SK-N-SH (cell line): ENCODE measurements around the gene C2CD4D. TPM values are rescaled to one million over a fixed set of nuclear protein-coding genes. Genes with fewer than 3 reads are reported as not detected.

Experiments
- CTCF ChIA-PET: fragments of 300-600, 350-600 bp; formaldehyde crosslinking; extraction: SDS; loops from one replicate; lab custom pipeline; 2021; lab: Yijun Ruan, JAX
- POLR2A ChIA-PET: fragments of 350-600 bp; sonication (Branson Sonifier 250); formaldehyde crosslinking; extraction: SDS; loops from one replicate; lab custom pipeline; 2020; ENCODE audit warnings: antibody characterized with exemption, inconsistent platforms; lab: Yijun Ruan, JAX
- DNase-seq: peaks from one replicate; pipeline ENCODE4 v3.0.0; 2012
- H2AFZ ChIP-seq: fragments of 200-600 bp; sonication (generic); 2 replicates; pipeline ENCODE4 v1.8.1; 2016; ENCODE audit warnings: antibody characterized with exemption, mild to moderate bottlenecking, low read depth
- H3F3A ChIP-seq: fragments of 200-600 bp; sonication (generic); replicated peaks from 2 replicates; pipeline ENCODE3; 2016; ENCODE audit warnings: antibody characterized with exemption, mild to moderate bottlenecking; ENCODE audit not compliant: insufficient read depth
- H3K27ac ChIP-seq, 2 experiments: fragments of 200-500 bp in 1 of 2; fragments of 200-600 bp in 1 of 2; sonication (Bioruptor generic) in 1 of 2; sonication (generic), shearing (Covaris generic) in 1 of 2; 2 replicates each; pipeline versions ENCODE4 v1.5.1 to v1.6.1; 2014 to 2016; ENCODE audit warnings: low read depth in 2 of 2, inconsistent platforms in 1 of 2, low read length in 1 of 2, mild to moderate bottlenecking in 1 of 2, mixed read lengths in 1 of 2
- H3K27me3 ChIP-seq: fragments of 200-600 bp; sonication (generic), shearing (Covaris generic); 2 replicates; pipeline ENCODE4 v1.6.1; 2016; ENCODE audit warnings: mixed run types; ENCODE audit not compliant: insufficient read depth
- H3K36me3 ChIP-seq, 2 experiments: fragments of 200-500 bp in 1 of 2; fragments of 200-600 bp in 1 of 2; sonication (Bioruptor generic) in 1 of 2; sonication (generic) in 1 of 2; replicated peaks in 1 of 2; 2 replicates each; pipeline versions ENCODE3 to v1.5.1; 2014 to 2016; ENCODE audit warnings: low read length in 1 of 2, mild to moderate bottlenecking in 1 of 2; ENCODE audit not compliant: insufficient read depth in 2 of 2, control insufficient read depth in 1 of 2
- H3K4me1 ChIP-seq, 2 experiments: fragments of 200-500 bp in 1 of 2; fragments of 200-600 bp in 1 of 2; sonication (Bioruptor generic) in 1 of 2; sonication (generic), shearing (Covaris generic) in 1 of 2; 2 replicates each; pipeline versions ENCODE4 v1.5.1 to v1.6.1; 2014 to 2016; ENCODE audit warnings: low read depth in 1 of 2, low read length in 1 of 2, mixed run types in 1 of 2; ENCODE audit not compliant: insufficient read depth in 2 of 2, control insufficient read depth in 1 of 2
- H3K4me2 ChIP-seq: fragments of 200-600 bp; sonication (generic), shearing (Covaris generic); 2 replicates; pipeline ENCODE4 v1.6.1; 2017; ENCODE audit warnings: mixed run types
- H3K4me3 ChIP-seq, 2 experiments: fragments of 200-500 bp in 1 of 2; fragments of 200-600 bp in 1 of 2; sonication (Bioruptor generic) in 1 of 2; sonication (generic), shearing (Covaris generic) in 1 of 2; 2 replicates each; pipeline versions ENCODE4 v1.5.1 to v1.8.1; 2014 to 2016; ENCODE audit warnings: low read depth in 2 of 2, inconsistent platforms in 1 of 2, low read length in 1 of 2, mild to moderate bottlenecking in 1 of 2, mixed read lengths in 1 of 2, moderate library complexity in 1 of 2
- H3K79me2 ChIP-seq: fragments of 200-600 bp; sonication (generic); 2 replicates; pipeline ENCODE4 v1.8.1; 2017; ENCODE audit warnings: mild to moderate bottlenecking; ENCODE audit not compliant: insufficient read depth
- H3K9ac ChIP-seq: fragments of 200-600 bp; sonication (generic); 2 replicates; pipeline ENCODE4 v1.6.1; 2017; ENCODE audit warnings: mixed run types
- H3K9me2 ChIP-seq: fragments of 200-600 bp; sonication (generic); 2 replicates; pipeline ENCODE4 v1.6.1; 2017; ENCODE audit warnings: mixed run types
- H3K9me3 ChIP-seq: fragments of 200-600 bp; sonication (generic); 2 replicates; pipeline ENCODE4 v1.6.1; 2017; ENCODE audit warnings: mixed run types, mild to moderate bottlenecking, moderate library complexity
- H4K20me1 ChIP-seq: fragments of 200-600 bp; sonication (generic); 2 replicates; pipeline ENCODE4 v1.6.1; 2017; ENCODE audit warnings: mild to moderate bottlenecking, mixed run types; ENCODE audit not compliant: insufficient read depth
- CHD2 ChIP-seq: fragments of 150-350 bp; IDR thresholded peaks from 2 replicates; pipeline ENCODE4 v1.6.1; 2018; ENCODE audit warnings: low read length; ENCODE audit not compliant: partially characterized antibody
- CTCF ChIP-seq: fragments of 200-600 bp; sonication (generic); IDR thresholded peaks from 2 replicates; pipeline ENCODE4 v1.6.1; 2017; ENCODE audit warnings: antibody characterized with exemption, mild to moderate bottlenecking, moderate library complexity
- ELF1 ChIP-seq: IDR thresholded peaks from 2 replicates; pipeline ENCODE4 v1.4.0; 2012
- EP300 ChIP-seq, 2 experiments: IDR thresholded peaks; 2 replicates each; pipeline versions ENCODE4 v1.4.0 to v1.6.1; 2012; ENCODE audit warnings: borderline replicate concordance in 1 of 2, low read depth in 1 of 2, low read length in 1 of 2
- EZH2phosphoT487 ChIP-seq: fragments of 200-600 bp; sonication (generic); IDR thresholded peaks from 2 replicates; pipeline ENCODE4 v1.6.1; 2017; ENCODE audit warnings: low read depth, mixed run types, mild to moderate bottlenecking, antibody characterized with exemption, moderate library complexity, borderline replicate concordance
- FOSL2 ChIP-seq: IDR thresholded peaks from 2 replicates; pipeline ENCODE4 v1.4.0; 2012; ENCODE audit warnings: low read depth, mild to moderate bottlenecking, moderate library complexity, borderline replicate concordance
- FOXM1 ChIP-seq: IDR thresholded peaks from 2 replicates; pipeline ENCODE4 v1.4.0; 2012; ENCODE audit warnings: low read depth, mild to moderate bottlenecking
- GABPA ChIP-seq: IDR thresholded peaks from 2 replicates; pipeline ENCODE4 v1.4.0; 2012; ENCODE audit warnings: low read depth, mild to moderate bottlenecking
- MEF2A ChIP-seq: IDR thresholded peaks from 2 replicates; pipeline ENCODE4 v1.4.0; 2012; ENCODE audit warnings: low read depth, borderline replicate concordance
- NFIC ChIP-seq: IDR thresholded peaks from 2 replicates; pipeline ENCODE4 v1.4.0; 2012; ENCODE audit warnings: borderline replicate concordance
- PBX3 ChIP-seq: IDR thresholded peaks from 2 replicates; pipeline ENCODE4; 2012
- POLR2AphosphoS5 ChIP-seq: IDR thresholded peaks from 2 replicates; pipeline ENCODE4 v1.6.1; 2012; ENCODE audit warnings: low read depth, low read length
- REST ChIP-seq: IDR thresholded peaks from 2 replicates; pipeline ENCODE4 v1.6.1; 2012; ENCODE audit warnings: mild to moderate bottlenecking, low read depth, low read length, moderate library complexity
- RFX5 ChIP-seq: IDR thresholded peaks from 2 replicates; pipeline ENCODE4 v1.6.1; 2012; ENCODE audit warnings: mild to moderate bottlenecking, improper control_type of control experiment, low read length
- RXRA ChIP-seq: IDR thresholded peaks from 2 replicates; pipeline ENCODE4 v1.4.0; 2012; ENCODE audit warnings: low read depth, mild to moderate bottlenecking, borderline replicate concordance
- TEAD4 ChIP-seq: IDR thresholded peaks from 2 replicates; pipeline ENCODE4 v1.4.0; 2012; ENCODE audit warnings: mild to moderate bottlenecking, borderline replicate concordance; ENCODE audit not compliant: insufficient read depth
- YY1 ChIP-seq: IDR thresholded peaks from 2 replicates; pipeline ENCODE4 v1.4.0; 2012; ENCODE audit warnings: low read depth, mild to moderate bottlenecking
- WGBS: methylation state at CpG from one replicate; pipeline ENCODE4 v1.1.6; 2017; ENCODE audit warnings: low lambda C conversion rate; 5-methylcytosine and 5-hydroxymethylcytosine counted together
- polyA plus RNA-seq, 3 experiments: library from polyadenylated mRNA; depleted of rRNA; stranded (reverse); fragments of >200 nt; gene quantifications; 2 replicates each; pipeline ENCODE4 v1.2.3, GENCODE V29; 2012
- TF ChIP-seq, protein P1 (sequence below): IDR thresholded peaks from 2 replicates; pipeline ENCODE4 v1.4.0; 2012; ENCODE audit warnings: low read depth, borderline replicate concordance

Gene C2CD4D
- polyA plus RNA-seq, 1 of the 3 experiments (the other 2 are of a cell fraction) = not detected

DNA sequence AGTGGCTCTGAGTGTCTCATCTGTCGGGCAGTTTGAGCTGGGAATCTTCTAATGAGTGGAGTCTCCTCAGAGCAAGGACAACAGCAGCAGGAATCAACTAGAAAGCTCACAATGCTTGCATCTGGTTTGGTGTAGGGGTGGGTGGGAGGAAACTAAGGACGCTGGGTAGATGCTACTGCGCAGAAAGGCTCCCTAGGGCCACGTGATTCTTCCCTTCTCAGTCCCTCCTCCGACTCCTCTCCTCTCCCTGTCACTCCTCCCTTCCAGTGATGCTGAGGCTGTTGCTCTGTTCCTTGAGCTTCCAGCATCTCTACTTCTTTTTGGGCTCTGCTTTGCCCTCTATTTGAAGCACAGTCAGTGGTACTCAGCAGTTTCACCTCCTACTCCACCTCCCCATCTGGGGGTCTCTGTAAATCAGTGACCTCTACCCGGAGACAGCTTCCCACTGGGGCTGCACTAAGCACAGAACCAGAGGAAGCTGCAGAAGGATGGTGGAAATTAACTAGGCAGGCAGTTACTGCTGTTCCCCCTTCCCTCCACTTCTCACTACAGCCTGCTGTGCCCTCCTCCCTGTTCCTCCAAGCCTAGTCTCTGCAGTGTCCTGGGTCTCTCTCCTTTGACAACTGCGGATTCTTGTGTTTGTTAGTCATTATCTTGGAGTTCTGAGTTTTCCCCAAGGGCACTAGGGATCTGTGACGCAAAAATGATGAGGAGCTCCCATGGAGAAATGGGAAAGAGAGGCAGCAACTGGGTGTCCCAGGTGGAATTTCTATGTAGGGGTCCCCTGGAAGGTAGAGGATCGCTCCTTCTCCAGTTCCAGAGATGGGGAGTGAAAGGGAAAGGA, 40.2 kb downstream of the C2CD4D start:
- Histone ChIP-seq H3F3A (no peaks in the 10 kb centered on the region), H3K9me3 (no peaks in the 10 kb centered on the region), H4K20me1 (no peaks in the 10 kb centered on the region), H3K27ac (no peak overlapping the region), H3K79me2 (no peaks in the 10 kb centered on the region), H3K9me2 (no peaks in the 10 kb centered on the region), H3K9ac (no peak overlapping the region), H3K4me2 (no peak overlapping the region), H3K27me3 (peaks cover 33% of the 10 kb centered on the region), H3K4me3 (no peak overlapping the region), H2AFZ (no peak overlapping the region), H3K4me1 (peaks cover 0 to 32% of the 10 kb centered on the region in 2 experiments; a peak in 2 of 4 replicates), H3K36me3 (no peaks in the 10 kb centered on the region)
- ChIA-PET POLR2A (no interaction called here), CTCF (interaction anchor here (0.6 to 2.3 kb wide), 6 partner anchors 8 to 37 kb away, joined by 3 to 8 read pairs (median 4); partner anchors contain the start of gene TDRKH)
- WGBS = 48% methylated on average over 9 of the region's 9 CpGs
- TF ChIP-seq ELF1 (no peak), CTCF (no peak), RFX5 (no peak), REST (no peak), NFIC (no peak), YY1 (no peak), POLR2AphosphoS5 (no peak), FOXM1 (no peak), GABPA (no peak), CHD2 (no peak), MEF2A (no peak), FOSL2 (no peak), TEAD4 (no peak), EP300 (IDR thresholded peaks at IDR 0.05; ENCODE audit: borderline replicate concordance in 1 of 2, low read depth in 1 of 2, low read length in 1 of 2) (no peak), PBX3 (no peak), RXRA (no peak), EZH2phosphoT487 (no peak)
- TF ChIP-seq, protein P1, sequence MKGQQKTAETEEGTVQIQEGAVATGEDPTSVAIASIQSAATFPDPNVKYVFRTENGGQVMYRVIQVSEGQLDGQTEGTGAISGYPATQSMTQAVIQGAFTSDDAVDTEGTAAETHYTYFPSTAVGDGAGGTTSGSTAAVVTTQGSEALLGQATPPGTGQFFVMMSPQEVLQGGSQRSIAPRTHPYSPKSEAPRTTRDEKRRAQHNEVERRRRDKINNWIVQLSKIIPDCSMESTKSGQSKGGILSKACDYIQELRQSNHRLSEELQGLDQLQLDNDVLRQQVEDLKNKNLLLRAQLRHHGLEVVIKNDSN = no peak
- no peak for DNase-seq
